GM19023 (cell line): ENCODE data around the gene ANO5.
A peak's percentile ranks its signal among the peaks of the same experiment; 100 is the strongest.

Experiments used
- ATAC-seq: cut with Tn5 transposase; IDR thresholded peaks from one replicate; pipeline ENCODE4 v1.9.1; 2021; ENCODE audit warnings: mild to moderate bottlenecking, moderate library complexity; ENCODE audit not compliant: unreplicated experiment

ANO5 gene, protein sequence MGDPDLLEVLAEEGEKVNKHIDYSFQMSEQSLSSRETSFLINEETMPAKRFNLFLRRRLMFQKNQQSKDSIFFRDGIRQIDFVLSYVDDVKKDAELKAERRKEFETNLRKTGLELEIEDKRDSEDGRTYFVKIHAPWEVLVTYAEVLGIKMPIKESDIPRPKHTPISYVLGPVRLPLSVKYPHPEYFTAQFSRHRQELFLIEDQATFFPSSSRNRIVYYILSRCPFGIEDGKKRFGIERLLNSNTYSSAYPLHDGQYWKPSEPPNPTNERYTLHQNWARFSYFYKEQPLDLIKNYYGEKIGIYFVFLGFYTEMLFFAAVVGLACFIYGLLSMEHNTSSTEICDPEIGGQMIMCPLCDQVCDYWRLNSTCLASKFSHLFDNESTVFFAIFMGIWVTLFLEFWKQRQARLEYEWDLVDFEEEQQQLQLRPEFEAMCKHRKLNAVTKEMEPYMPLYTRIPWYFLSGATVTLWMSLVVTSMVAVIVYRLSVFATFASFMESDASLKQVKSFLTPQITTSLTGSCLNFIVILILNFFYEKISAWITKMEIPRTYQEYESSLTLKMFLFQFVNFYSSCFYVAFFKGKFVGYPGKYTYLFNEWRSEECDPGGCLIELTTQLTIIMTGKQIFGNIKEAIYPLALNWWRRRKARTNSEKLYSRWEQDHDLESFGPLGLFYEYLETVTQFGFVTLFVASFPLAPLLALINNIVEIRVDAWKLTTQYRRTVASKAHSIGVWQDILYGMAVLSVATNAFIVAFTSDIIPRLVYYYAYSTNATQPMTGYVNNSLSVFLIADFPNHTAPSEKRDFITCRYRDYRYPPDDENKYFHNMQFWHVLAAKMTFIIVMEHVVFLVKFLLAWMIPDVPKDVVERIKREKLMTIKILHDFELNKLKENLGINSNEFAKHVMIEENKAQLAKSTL

DNA sequence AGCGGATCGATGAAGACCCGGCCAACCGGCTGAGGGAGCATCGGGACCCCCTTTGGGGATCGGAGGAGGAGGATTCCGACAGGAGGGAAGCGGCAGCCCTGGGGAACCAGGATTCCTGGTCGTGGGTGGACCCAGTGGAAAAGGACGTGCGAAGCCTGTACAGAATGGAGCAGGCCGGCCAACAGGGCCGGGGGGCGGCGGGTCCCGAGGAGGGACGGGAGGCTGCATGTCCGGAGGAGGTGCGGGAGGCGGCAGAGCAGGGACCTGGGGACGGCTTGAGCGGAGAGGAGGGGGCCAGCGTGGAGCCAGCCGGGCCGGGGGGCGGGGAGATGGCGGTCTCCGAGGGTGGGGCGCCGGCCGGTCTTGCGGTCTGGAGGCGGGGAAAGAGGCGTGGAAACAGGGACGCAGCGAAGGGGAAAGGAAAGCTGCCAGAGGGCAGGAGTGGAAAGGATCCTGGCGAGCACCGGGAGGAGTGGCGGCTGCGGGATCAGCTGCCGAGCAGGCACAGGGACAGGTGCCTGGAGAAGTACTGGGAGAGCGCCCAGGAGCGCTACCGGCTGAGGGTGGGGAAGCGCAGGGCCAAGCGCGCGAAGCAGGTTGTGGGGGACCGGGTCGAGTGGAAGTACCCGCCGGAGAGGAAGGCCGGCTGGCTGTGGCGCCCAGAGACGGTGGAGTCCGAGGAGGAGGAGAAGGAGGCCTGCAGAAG is at the start of gene ANO5:
TSS of gene ANO5 (plus strand) at position 444 of the 706 bp plus-strand sequence. CDS start 408 bp downstream, outside the sequence.
- peak; percentile 57 for ATAC-seq

DNA sequence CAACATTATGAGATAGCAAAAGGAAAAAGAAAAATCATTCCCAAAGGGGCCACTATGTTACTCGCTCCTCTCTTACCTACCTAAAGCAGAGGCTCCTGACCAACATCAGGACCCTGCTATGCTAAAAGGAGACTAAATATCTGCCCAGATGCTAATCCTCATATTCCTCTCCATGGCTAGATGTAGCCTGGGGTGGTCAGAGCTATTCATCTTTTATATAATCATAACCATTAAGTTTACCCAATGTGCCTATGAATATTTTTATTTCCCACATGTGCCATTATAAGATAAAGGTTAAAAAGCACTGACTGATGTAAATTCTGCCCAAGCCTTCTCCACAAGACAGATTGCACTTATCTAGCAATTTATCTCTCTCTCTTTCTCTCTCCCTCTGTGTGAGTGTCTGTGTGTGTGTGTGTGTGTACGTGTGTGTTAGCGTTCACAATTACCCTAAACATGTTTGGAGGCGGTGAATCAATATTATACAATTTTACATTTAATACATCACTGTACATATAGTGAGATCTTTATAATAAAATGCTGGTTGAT is 41.2 kb upstream of the ANO5 start:
- no peak for ATAC-seq

DNA sequence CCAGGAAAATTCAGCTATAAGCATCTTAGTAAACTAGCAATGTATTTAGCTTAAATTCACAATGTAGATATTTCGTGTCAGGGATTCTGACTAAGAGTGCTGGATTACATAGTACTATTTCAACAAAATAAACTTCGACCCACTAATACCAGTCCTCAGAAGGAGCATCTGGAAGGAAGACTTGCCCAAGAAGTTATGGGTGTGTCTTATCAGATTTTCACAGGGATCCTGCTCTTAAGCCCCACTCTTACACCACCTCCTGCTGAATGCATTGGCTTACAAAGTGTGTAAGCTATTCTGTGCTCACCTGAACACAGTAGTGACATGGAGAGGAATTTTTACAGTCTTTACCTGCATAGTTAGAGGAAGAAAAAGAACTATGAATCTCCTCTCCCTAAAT is 35.4 kb upstream of the ANO5 start:
- ATAC-seq = no peak

DNA sequence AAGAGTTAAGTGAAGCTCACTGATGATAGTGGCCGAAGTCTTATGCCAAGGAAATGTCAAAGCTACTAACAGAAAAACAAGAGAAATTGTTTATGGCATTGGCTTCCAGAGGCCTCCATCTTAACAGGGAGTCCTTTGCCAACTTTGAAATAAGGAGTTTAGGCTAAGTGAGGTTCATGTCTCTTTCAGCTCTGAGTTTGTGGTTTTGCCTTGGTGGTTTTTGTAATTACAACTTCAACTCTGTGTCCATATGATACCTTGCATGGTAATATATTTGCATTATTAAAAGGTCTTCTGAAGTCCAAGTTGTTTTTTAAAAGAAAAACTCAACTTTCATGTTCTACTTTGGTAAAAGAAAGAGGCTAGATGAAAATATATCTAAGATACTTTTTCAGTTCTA is 31.4 kb upstream of the ANO5 start:
- ATAC-seq = no peak

DNA sequence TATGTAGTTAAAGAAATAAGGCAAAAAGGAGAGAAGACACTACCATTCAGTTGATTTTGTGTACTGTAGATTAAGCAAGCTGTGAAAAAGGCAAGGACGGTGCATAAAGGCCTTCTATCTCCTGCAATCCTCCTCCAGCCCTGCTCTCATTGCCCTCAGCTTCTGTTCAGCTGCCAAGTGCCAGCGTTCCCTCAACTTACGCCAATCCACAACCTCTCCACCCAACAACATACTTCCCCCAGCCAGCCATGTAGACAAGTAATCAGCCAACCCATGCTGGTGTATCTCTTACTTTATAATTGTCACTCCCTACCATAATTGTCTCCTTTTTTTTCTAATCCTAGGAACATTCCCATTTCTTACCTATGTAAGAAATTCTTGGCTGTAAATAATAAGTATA is 30.1 kb upstream of the ANO5 start:
- ATAC-seq = no peak

DNA sequence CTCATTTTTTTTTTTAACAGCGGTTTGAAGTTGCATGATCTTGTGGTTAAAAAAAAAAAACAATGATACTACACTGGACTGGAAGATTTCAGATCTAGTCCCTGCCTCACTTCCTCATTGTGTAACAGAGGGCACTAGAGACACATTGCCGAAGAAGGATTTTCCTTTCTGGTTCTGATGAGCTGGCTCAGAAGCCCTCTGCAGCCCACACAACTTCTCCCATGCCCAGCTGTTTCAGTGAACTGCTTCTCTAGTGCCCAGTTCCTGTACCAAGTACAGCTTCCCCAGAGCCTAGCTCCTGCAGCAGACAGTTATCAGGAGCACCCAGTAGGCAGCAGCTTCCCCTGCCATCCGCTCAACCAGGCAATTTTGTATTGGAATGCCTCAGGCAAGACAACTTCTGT is 29.5 kb upstream of the ANO5 start:
- peak; percentile 63 for ATAC-seq

DNA sequence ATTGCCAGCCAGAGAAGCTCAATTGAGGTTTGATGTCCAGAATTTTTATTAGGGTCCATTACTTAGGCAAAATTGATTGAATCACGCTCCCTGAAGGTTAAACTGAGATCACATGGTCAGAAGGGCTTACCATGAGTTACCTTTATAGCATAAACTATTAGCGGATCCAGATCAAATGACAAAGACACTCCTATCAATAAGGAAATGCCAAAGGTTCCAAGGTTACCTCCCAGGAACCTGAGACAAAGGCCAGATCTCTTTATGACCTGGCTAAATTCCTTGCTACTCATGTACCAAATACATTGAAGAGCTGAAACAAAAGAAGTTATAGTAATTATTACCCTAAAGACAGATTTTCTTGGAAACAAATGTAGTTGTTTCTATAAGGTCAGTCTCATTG is 27.8 kb upstream of the ANO5 start:
- no peak for ATAC-seq

DNA sequence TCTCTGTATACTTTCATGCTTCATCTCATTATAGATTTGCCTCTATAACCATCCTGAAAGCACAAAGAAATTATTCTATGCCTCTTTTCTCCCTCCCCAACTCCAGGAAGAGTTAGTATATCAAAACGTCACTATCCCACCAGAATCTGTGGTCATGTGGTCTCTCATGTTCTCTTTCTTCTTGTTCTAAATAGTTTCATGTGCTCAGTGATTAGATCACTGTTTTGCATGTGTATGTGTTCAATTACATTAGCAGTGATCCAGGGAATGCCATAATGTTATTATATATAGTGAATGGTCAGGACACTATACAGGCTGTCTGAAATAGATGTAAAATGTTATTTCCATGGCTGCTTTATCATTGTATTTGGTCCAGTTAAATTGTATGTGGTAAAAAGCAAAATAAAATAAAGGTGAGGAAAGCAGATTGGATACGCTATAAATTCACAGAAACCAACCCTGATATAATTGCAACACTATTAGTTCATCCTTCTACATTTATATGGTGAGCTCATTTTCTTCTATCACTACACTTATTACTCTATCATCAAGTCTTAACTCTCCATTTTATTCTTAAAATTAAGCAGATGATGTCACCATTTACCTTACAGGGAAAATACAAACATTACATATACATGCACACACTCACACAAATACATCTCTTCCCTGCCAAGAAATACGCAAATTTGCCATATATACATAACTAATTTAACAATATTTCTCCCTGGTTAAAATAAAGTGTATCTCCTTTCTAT is 26.9 kb upstream of the ANO5 start:
- no peak for ATAC-seq

DNA sequence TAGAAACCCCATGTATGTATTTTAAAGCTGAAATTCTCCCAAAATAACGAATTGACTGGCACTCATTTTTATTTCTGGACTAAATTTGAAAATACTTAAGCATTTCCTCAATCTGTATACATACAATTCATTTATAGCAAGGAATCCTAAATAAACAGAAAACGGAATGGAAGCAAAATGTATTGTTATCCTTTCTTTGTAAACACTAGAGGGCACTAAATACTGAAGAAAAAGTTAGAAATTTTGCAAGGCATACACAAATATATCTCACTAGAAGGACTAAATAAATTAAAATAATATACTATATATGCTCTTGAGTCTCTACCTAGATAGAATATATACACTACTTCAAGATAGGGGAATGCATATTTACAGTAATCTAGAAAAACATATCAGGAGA is 23.1 kb upstream of the ANO5 start:
- no peak for ATAC-seq

DNA sequence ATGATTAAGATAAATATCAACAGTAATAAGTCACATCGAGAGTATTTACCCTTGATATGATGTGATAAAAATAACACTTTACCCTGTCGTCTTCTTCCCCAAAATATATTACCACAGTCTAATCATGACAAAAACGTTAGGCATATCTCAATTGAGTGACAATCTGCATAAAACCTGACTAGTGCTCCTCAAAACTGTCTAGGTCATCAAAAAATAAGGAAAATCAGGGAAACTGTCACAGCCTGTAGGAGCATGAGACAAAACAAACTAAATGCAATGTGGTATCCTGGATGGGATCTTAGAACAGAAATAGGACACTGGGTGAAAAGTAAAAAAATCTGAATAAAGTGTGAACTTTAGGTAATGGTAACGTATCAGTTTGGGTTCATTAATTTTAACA is 19.4 kb upstream of the ANO5 start:
- no peak for ATAC-seq

DNA sequence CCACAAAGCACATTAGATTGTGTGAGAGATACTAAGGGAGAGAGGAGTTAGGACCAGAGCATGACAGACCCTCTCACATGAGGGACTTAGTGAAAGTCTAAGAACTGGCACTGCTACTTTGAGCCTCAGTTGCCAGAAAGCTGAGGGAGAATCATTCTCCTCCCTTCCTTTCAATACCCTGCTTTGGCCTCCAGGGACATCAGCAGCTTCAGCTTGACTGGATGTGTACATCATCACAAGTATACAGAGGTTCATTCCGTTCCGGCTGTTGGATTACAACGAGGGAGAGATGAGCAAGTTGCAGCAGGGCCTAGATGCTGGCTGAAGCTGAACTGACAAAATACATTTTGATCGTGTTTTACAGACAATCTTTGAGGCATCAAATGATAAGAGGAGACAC is 15.7 kb upstream of the ANO5 start:
- ATAC-seq = no peak

DNA sequence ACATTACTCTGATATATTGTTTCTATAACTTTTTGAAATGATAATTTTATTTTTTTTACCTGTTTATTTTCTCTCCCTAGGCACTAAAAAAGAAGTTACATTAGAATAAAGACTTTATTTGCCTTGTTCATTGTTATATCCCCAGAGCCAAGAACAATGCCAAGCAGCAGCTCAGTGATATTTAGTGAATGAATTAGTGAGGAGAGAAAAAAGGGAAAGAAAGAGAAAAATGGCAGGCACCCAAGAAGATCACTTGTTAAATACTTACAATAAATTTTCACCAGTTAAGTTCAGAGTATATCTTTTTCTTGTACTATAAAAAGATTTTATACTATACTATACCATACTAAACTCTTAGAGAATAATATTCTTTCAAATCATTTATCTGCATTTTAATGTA is 13.3 kb upstream of the ANO5 start:
- ATAC-seq = no peak

DNA sequence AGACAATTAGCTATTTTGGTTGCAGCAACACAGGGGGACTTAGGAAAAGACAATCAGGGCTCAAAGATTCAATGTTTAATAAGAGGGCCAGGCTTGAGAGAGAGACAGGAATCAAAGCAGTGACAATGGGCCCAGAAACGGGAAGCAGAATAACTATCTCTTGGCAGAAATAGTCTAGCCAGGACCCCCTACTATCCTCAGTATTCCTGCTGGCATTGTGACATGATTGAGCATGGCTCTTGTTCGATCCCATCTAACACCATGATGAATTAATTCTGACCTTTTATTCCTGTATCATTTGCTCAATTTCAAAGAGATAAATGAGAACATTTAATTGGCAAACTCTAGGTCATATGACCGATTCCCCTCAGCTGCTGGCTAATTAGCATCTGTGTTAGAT is 12.8 kb upstream of the ANO5 start:
- ATAC-seq = no peak

DNA sequence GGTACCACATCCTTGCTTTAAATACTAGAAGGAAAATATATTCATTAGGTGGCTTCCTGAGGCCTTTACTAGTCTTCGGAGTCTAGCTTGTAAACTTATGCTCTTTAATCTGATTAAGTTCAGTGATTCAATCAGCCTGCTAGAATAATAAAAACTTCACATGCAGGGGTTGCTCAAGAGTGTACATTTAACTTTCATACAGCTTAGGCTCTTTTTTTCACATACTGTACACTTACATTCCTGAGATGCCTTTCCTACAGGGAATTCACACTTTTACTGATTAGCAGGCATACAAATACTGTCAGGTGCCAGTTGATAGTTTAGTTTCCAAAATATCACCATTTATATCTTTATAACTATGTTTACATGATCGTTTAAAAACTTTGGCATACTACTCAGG is 3.2 kb upstream of the ANO5 start:
- ATAC-seq = no peak

DNA sequence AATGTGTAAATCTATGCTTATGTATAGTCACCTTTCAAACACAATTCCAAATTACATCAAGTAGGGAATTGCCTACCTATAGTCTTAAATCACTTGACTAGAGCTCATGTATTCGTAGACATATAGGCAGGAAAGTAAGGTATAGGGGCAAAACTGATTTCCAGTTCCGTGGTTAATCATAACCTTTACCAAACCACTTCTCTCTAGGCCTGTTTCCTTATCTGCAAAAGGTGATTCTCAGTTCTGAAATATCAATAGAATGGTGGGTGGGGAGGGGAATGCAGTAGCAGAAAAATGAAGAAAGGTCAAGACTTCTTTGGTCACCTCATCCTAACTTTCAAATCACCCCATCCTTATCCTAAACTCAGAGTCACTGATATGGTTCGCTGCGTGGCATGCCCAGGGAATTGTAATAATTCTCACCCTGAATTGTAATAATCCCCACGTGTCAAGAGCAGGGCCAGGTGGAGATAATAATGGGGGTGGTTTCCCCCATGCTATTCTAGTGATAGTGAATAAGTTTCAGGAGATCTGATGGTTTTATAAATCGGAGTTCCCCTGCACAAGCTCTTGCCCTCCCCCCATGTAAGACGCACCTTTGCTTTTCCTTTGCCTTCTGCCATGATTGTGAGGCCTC is 1.9 kb upstream of the ANO5 start:
- ATAC-seq = peak; percentile 39

DNA sequence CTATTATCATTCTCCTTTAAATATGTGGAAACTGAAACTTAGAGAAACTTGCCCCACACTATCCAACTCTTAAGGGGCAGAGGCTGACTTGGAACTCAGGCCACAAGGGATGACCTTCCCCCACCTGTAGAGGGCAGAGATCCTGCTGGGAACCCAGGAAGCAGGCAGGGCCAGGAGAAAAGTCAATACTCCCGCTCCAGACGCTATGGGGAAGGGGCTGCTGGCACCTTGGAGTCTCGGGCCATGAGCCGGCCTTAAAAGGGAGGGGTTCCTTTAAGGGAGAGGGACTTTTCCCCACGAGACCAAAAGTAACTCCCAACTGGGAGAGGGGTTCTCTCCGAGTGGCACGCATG is 620 bp upstream of the ANO5 start:
- no peak for ATAC-seq

DNA sequence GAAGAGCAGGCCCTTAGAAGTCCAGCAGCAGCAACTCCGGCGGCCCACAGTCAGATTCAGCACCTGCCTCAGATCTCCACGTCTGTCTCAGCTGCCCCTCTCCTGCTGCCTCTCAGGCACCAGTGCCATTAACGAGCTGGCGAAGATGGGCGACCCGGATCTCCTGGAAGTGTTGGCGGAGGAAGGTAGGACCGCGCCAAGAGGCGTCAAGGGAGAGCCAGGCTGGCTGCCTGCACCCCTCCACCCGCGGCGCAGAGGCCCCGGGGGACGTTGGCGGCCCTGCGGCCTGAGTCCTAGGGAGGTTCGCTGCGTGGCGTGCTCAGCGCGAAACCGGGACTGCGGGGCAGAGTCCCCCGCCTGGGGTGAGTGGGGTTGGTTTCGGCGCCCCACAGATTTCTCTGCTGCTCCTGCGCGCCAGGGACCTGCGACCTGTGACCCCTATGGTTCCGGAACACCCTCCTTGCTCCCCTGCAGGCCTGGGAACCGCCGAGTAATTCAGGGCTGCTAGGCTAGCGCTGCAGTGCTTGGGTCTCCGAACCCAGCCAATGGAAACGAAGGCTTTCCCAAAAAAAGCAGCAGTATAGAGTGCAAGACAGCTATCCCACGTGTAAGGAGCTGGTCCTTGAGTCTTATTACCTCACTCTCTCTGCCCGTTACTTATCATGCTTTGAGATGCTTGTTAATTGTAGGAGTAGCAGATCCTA is 615 bp downstream of the ANO5 start:
- peak; percentile 39 for ATAC-seq

DNA sequence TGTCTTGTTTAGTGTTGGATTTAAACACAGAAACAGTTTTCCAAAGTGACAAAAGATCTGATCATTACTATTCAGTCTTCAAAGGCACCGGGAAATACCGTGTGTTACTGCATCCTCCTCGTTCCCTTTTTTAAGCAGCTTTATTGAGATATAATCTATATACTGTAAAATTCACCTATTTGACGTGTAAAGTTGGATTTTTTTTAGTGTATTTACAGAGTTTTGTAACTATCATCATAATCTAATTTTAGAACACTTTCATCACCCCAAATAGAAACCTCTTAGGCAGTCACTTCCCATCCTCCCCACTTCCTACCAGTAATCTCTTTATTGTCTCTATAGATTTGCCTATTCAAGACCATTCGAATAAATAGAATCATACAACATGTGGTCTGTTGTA is 1.4 kb downstream of the ANO5 start:
- ATAC-seq = no peak

DNA sequence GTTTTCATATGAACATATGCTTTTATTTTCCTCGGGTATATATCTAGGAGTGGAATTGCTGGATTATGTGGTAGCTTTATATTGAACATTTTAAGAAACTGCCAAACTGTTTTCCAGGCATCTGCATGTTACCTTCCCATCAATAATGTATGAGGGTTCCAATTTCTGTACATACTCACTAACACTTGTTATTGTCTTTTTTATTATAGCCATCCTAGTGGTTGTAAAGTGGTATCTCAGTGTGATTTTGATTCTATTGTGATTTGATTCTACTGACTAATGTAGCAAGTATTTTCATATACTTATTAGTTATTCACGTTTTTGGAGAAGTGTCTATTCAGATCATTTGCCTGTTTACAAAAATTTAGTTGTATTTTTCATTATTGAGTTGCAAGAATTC is 2.0 kb downstream of the ANO5 start:
- ATAC-seq = no peak
